ENCODE data around the gene XRCC1. TPM values are rescaled to one million over a fixed set of nuclear protein-coding genes. Genes with fewer than 3 reads are reported as not detected.
A peak's percentile ranks its signal among the peaks of the same experiment; 100 is the strongest.

The XRCC1 gene
- polyA plus RNA-seq, 1 donor from 2014 or later, result 18.6 TPM

DNA sequence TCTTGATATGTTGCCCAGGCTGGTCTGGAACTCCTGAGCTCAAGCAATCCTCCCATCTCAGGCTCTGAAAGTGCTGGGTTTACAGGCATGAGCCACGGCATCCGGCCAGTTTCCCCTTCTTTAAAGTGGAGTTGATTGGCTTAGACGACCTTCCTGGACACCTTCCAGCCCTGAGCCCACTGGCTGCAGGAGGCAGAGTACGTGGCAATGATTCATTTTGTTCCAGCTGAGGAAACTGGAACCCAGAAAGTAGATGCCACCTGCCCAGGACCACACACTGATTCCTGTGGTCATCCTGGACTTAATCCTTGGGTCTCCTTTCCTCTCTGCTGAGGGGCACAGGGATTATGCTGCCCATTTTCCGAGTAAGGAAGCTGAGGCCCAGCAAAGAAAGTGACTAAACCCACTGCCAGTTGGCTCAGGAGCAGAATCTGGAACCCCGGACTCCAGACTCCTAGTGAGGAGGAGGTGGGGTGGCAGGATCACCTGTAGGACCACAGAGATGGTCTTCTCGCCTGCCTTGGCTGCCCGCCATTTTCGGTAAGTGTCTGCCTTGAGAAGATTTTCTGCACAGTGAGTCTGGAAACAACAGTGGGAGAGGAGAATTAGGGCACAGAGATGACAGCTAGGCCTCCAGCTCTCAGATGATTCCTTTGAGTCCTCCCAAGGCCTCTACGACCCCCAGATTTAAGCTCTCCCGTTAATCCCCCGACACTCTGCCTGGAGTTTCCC lies 737 bp downstream of the XRCC1 start:
- H3K4me3 ChIP-seq (ENCODE audit: low read length), result peak overlapping the region; percentile 99
- no peaks in the 10 kb centered on the region for H3F3A ChIP-seq (ENCODE audit: insufficient read depth, low read length, poor library complexity, severe bottlenecking)
- no peaks in the 10 kb centered on the region for H3K9me3 ChIP-seq (ENCODE audit: low read length)
- H4K20me1 ChIP-seq (ENCODE audit: insufficient read depth), result no peaks in the 10 kb centered on the region
- H3K4me2 ChIP-seq (ENCODE audit: low read length), result peak overlapping the region; percentile 82
- peaks cover 15% of the 10 kb centered on the region for H3K79me2 ChIP-seq (replicated peaks; ENCODE audit: insufficient read depth, low read length)
- peak overlapping the region; percentile 89 for H3K27ac ChIP-seq (ENCODE audit: low read length)
- TF ChIP-seq POLR2AphosphoS5 (IDR thresholded peaks at IDR 0.05), result no peak
- TF ChIP-seq EZH2 (IDR thresholded peaks at IDR 0.05; ENCODE audit: borderline replicate concordance, insufficient read depth, low read length, poor library complexity, severe bottlenecking), result no peak
- no peak for TF ChIP-seq SMC3 (conservative IDR thresholded peaks at IDR 0.05; ENCODE audit: poor library complexity)
- TF ChIP-seq EP300 (conservative IDR thresholded peaks at IDR 0.05; ENCODE audit: poor library complexity, severe bottlenecking), result no peak
- no peak for TF ChIP-seq CTCF (IDR thresholded peaks at IDR 0.05; ENCODE audit: poor library complexity, severe bottlenecking)
- no peak for TF ChIP-seq MXI1 (conservative IDR thresholded peaks at IDR 0.05; ENCODE audit: poor library complexity, severe bottlenecking)
- TF ChIP-seq TAF1 (IDR thresholded peaks at IDR 0.05; ENCODE audit: low read depth), result no peak
- TF ChIP-seq REST (IDR thresholded peaks at IDR 0.05; ENCODE audit: borderline replicate concordance), result no peak
- TF ChIP-seq RAD21 (conservative IDR thresholded peaks at IDR 0.05), result no peak
- no peaks in the 10 kb centered on the region for H3K9me2 ChIP-seq (ENCODE audit: insufficient read depth, low read length)
- no peaks in the 10 kb centered on the region for H3K27me3 ChIP-seq (ENCODE audit: insufficient read depth, low read depth, low read length)
- H2AFZ ChIP-seq (ENCODE audit: low read depth, low read length), result peak overlapping the region; percentile 96
- H3K36me3 ChIP-seq (ENCODE audit: insufficient read depth, low read length), result no peaks in the 10 kb centered on the region
- peak overlapping the region; percentile 96 for H3K9ac ChIP-seq (ENCODE audit: low read length)

DNA sequence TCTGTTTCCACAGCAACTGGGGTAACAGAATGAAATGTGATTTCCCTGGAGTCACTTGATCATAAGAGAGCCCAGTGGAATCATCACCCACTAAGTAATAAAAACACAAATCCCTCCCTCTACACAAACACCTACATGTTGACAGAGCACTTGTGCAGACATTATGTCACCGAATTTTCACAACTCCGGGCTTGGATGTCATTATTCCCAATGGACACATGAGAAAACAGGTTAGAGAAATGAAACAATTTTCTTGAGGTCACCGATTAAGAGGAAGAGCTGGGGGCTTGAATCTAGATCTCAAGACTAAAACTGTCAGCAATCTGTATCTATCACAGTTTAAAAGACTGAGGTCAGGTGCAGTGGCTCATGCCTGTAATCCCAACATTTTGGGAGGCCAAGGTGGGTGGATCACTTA lies 3.1 kb downstream of the XRCC1 start:
- H3K36me3 ChIP-seq (ENCODE audit: insufficient read depth, low read length), result no peaks in the 10 kb centered on the region
- TF ChIP-seq REST (IDR thresholded peaks at IDR 0.05; ENCODE audit: borderline replicate concordance), result no peak
- TF ChIP-seq MXI1 (conservative IDR thresholded peaks at IDR 0.05; ENCODE audit: poor library complexity, severe bottlenecking), result no peak
- no peak for TF ChIP-seq EP300 (conservative IDR thresholded peaks at IDR 0.05; ENCODE audit: poor library complexity, severe bottlenecking)
- TF ChIP-seq RAD21 (conservative IDR thresholded peaks at IDR 0.05), result no peak
- TF ChIP-seq EZH2 (IDR thresholded peaks at IDR 0.05; ENCODE audit: borderline replicate concordance, insufficient read depth, low read length, poor library complexity, severe bottlenecking), result no peak
- no peak for TF ChIP-seq SMC3 (conservative IDR thresholded peaks at IDR 0.05; ENCODE audit: poor library complexity)
- no peak for TF ChIP-seq CTCF (IDR thresholded peaks at IDR 0.05; ENCODE audit: poor library complexity, severe bottlenecking)
- no peak for TF ChIP-seq TAF1 (IDR thresholded peaks at IDR 0.05; ENCODE audit: low read depth)
- no peak for TF ChIP-seq POLR2AphosphoS5 (IDR thresholded peaks at IDR 0.05)
- H3K27ac ChIP-seq (ENCODE audit: low read length), result no peak overlapping the region
- no peaks in the 10 kb centered on the region for H3K9me3 ChIP-seq (ENCODE audit: low read length)
- no peaks in the 10 kb centered on the region for H3K27me3 ChIP-seq (ENCODE audit: insufficient read depth, low read depth, low read length)
- no peak overlapping the region for H2AFZ ChIP-seq (ENCODE audit: low read depth, low read length)
- H3K9ac ChIP-seq (ENCODE audit: low read length), result no peak overlapping the region
- no peak overlapping the region for H3K4me2 ChIP-seq (ENCODE audit: low read length)
- no peak overlapping the region for H3K4me3 ChIP-seq (ENCODE audit: low read length)
- peaks cover 18% of the 10 kb centered on the region for H3K79me2 ChIP-seq (replicated peaks; ENCODE audit: insufficient read depth, low read length)
- H3F3A ChIP-seq (ENCODE audit: insufficient read depth, low read length, poor library complexity, severe bottlenecking), result no peaks in the 10 kb centered on the region
- no peaks in the 10 kb centered on the region for H4K20me1 ChIP-seq (ENCODE audit: insufficient read depth)
- no peaks in the 10 kb centered on the region for H3K9me2 ChIP-seq (ENCODE audit: insufficient read depth, low read length)

Data from neural cell (in vitro differentiated cells).